ENCODE results near the gene HLA-DRA. TPM values are rescaled to one million over a fixed set of nuclear protein-coding genes. Genes with fewer than 3 reads are reported as not detected.
"Not testable (repeated sequence)": the region's sequence is repeated elsewhere in the genome, so short reads cannot be mapped to it uniquely, and the experiment has no call there.

The HLA-DRA gene
- total RNA-seq, 1 donor from 2014 or later = not detected

- DNase-seq (ENCODE audit: low read depth, low spot score) = not testable (repeated sequence)
Measured at GRCh38 chr6:32473376-32474348, 34.0 kb downstream of the HLA-DRA start.

GRCh38 chr6:32475392-32476206, 35.9 kb downstream of the HLA-DRA start:
- no peak for DNase-seq (ENCODE audit: low read depth, low spot score)

- DNase-seq (ENCODE audit: low read depth, low spot score) = no peak
Measured at GRCh38 chr6:32483968-32484613, 44.4 kb downstream of the HLA-DRA start.

DNA sequence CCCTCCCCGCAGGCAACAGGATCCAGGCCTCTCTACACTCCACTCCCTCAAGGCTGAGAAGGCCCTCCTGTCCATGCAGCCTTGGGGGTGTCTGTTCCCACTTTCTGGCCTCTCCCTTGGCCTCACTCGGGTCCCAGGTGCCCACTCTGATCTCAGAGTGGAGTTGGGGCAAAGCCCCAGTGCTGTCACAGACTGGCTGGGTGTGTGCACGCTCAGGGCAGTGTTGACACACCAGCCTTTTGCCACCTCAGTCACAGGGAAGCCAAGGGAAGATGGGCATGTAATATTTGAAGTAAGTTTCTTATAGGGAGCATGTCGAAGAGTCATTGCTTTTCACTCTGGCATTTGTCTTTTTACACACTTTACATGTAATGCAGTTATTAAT, 44.9 kb downstream of the HLA-DRA start:
- no peak for DNase-seq (ENCODE audit: low read depth, low spot score)

- DNase-seq (ENCODE audit: low read depth, low spot score) = no peak
Measured at GRCh38 chr6:32488083-32488482, 48.4 kb downstream of the HLA-DRA start.

DNA sequence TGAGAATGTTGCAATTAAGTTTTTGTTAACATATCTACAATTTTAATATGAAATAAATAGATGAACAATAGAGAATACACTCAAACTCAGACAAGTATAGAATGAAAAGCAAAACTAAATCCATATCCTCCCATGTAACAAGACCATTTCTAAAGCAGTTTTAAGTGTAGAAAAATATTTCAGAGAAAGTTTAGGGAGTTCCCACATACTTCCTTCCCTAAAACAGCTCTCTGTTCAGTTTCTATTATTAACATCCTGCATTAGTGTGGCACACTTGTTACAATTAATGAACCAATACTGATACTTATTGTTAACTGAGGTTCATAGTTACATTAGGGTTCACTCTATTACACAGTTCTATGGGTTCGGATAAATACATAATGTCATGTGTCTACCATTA, 52.0 kb downstream of the HLA-DRA start:
- DNase-seq (ENCODE audit: low read depth, low spot score) = no peak

DNA sequence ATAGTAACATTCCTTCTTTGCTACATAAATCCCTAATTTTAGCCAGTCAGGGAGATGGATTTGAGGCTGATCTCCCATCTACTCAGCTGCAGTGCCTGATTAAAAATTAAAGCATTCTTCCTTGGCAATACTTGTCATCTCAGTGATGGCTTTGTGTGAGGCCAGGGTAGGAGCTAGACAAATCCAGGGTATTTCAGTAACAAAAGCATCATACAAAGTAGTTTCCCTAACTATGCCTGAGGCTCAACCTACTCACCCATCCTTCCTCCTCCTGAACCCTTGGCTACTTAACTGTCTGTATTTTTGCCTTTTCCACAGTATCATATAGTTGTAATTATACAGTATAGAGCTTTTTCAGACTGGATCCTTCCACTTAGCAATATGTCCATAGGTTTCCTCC, 52.7 kb downstream of the HLA-DRA start:
- no peak for DNase-seq (ENCODE audit: low read depth, low spot score)

Other genes starting within 250 kb of the HLA-DRA start
- gene PBX2, start 249.7 kb upstream of the HLA-DRA start, total RNA-seq = 41.8 and 48.7 TPM in 2 replicates
- gene GPSM3, start 247.2 kb upstream of the HLA-DRA start, total RNA-seq = 6.0 and 7.1 TPM in 2 replicates
- 20.1 and 25.0 TPM in 2 replicates for gene NOTCH4, start 215.8 kb upstream of the HLA-DRA start, total RNA-seq
- not detected in 2 replicates for gene TSBP1, start 68.0 kb upstream of the HLA-DRA start, total RNA-seq
- not detected in 2 replicates for gene BTNL2, start 32.7 kb upstream of the HLA-DRA start, total RNA-seq
- not detected in 2 replicates for gene HLA-DRB5, start 90.4 kb downstream of the HLA-DRA start, total RNA-seq
- not detected in 2 replicates for gene HLA-DRB1, start 150.0 kb downstream of the HLA-DRA start, total RNA-seq
- gene HLA-DQA1, start 197.5 kb downstream of the HLA-DRA start, total RNA-seq = not detected in 2 replicates
- gene HLA-DQB1, start 226.8 kb downstream of the HLA-DRA start, total RNA-seq = not detected in 2 replicates